K562 (cell line): ENCODE data around the gene UBXN2A. TPM values are rescaled to one million over a fixed set of nuclear protein-coding genes. Genes with fewer than 3 reads are reported as not detected.

Experiments used
- ASH1L ChIP-seq: fragments of 450-650 bp; IDR thresholded peaks from 2 replicates; pipeline ENCODE4 v1.6.1; 2018; ENCODE audit warnings: borderline replicate concordance, mild to moderate bottlenecking, low read depth; ENCODE audit not compliant: partially characterized antibody
- BMI1 ChIP-seq: fragments of 150-350 bp; IDR thresholded peaks from 2 replicates; pipeline ENCODE4 v1.6.1; 2014; ENCODE audit warnings: low read length
- ETV5 ChIP-seq: sonication (generic); formaldehyde crosslinking; IDR thresholded peaks from 2 replicates; pipeline ENCODE4 v1.4.0; 2020; ENCODE audit warnings: low read depth, mild to moderate bottlenecking, missing genetic modification reagents
- FOXJ2 ChIP-seq: fragments of 200-800 bp; sonication (Bioruptor generic); IDR thresholded peaks from 2 replicates; pipeline ENCODE4 v1.6.1; 2016; ENCODE audit warnings: missing genetic modification characterization, missing compliant biosample characterization
- FOXK1 ChIP-seq: sonication (generic); formaldehyde crosslinking; IDR thresholded peaks from 2 replicates; pipeline ENCODE4 v1.8.0; 2022; ENCODE audit warnings: missing genetic modification reagents, mild to moderate bottlenecking, borderline replicate concordance
- GABPB1 ChIP-seq: sonication (generic); formaldehyde crosslinking; IDR thresholded peaks from 2 replicates; pipeline ENCODE4 v1.8.0; 2022; ENCODE audit warnings: mild to moderate bottlenecking, missing genetic modification reagents
- GATAD2B ChIP-seq: fragments of 450-650 bp; IDR thresholded peaks from 2 replicates; pipeline ENCODE4 v1.6.1; 2017; ENCODE audit warnings: mild to moderate bottlenecking, borderline replicate concordance
- HLTF ChIP-seq: fragments of 450-650 bp; IDR thresholded peaks from 2 replicates; pipeline ENCODE4 v1.6.1; 2016
- JUNB ChIP-seq: fragments of 450-650 bp; formaldehyde crosslinking; conservative IDR thresholded peaks from 2 replicates; pipeline ENCODE4 v1.4.0; 2020; ENCODE audit warnings: mild to moderate bottlenecking
- KAT8 ChIP-seq: fragments of 450-650 bp; IDR thresholded peaks from 2 replicates; pipeline ENCODE4 v1.6.1; 2016; ENCODE audit warnings: low read depth, mild to moderate bottlenecking
- MCM3 ChIP-seq: fragments of 450-650 bp; IDR thresholded peaks from 2 replicates; pipeline ENCODE4 v1.6.1; 2016
- MTA2 ChIP-seq: fragments of 450-650 bp; IDR thresholded peaks from 2 replicates; pipeline ENCODE4 v1.6.1; 2016; ENCODE audit warnings: low read depth
- NFYB ChIP-seq: IDR thresholded peaks from 2 replicates; pipeline ENCODE4 v1.6.1; 2011; ENCODE audit warnings: mild to moderate bottlenecking, moderate library complexity; ENCODE audit not compliant: insufficient read length; ENCODE audit errors: extremely low read depth
- PHB ChIP-seq: fragments of 250-450 bp; sonication (Bioruptor Pico); IDR thresholded peaks from 2 replicates; pipeline ENCODE4 v1.5.0; 2021
- PHTF2 ChIP-seq: fragments of 250-450 bp; sonication (Bioruptor Pico); IDR thresholded peaks from 2 replicates; pipeline ENCODE4 v1.5.0; 2021; ENCODE audit warnings: mild to moderate bottlenecking
- POLR2AphosphoS5 ChIP-seq: IDR thresholded peaks from 2 replicates; pipeline ENCODE4 v1.6.1; 2011; ENCODE audit warnings: mild to moderate bottlenecking, low read depth, low read length, moderate library complexity; ENCODE audit not compliant: control insufficient read depth, insufficient read depth
- POLR3A ChIP-seq: IDR thresholded peaks from 2 replicates; pipeline ENCODE4 v1.6.1; 2011; ENCODE audit warnings: borderline replicate concordance, mild to moderate bottlenecking, moderate library complexity; ENCODE audit not compliant: insufficient read length, insufficient read depth; ENCODE audit errors: extremely low read depth
- RBBP5 ChIP-seq: fragments of 200-600 bp; sonication (generic); IDR thresholded peaks from 2 replicates; pipeline ENCODE4 v1.6.1; 2012; ENCODE audit warnings: borderline replicate concordance, mild to moderate bottlenecking, low read length, control low read depth, inconsistent platforms; ENCODE audit not compliant: insufficient read depth, poor library complexity, severe bottlenecking
- RBM14 ChIP-seq: fragments of 200-400 bp; formaldehyde crosslinking; IDR thresholded peaks from 2 replicates; pipeline ENCODE4 v1.6.1; 2018; ENCODE audit warnings: low read depth, mild to moderate bottlenecking, low read length, moderate library complexity, borderline replicate concordance; ENCODE audit not compliant: insufficient read depth
- RBM25 ChIP-seq: fragments of 200-400 bp; formaldehyde crosslinking; IDR thresholded peaks from 2 replicates; pipeline ENCODE4 v1.6.1; 2018; ENCODE audit warnings: low read length, low read depth, moderate library complexity; ENCODE audit not compliant: severe bottlenecking
- RBM34 ChIP-seq: fragments of 200-400 bp; formaldehyde crosslinking; IDR thresholded peaks from 2 replicates; pipeline ENCODE4 v1.6.1; 2018; ENCODE audit warnings: low read length, borderline replicate concordance; ENCODE audit not compliant: insufficient read depth
- TRIM28 ChIP-seq: fragments of 450-650 bp; IDR thresholded peaks from 2 replicates; pipeline ENCODE4 v1.6.1; 2017
- ZNF134 ChIP-seq: fragments of 250-450 bp; sonication (Bioruptor Pico); conservative IDR thresholded peaks from 2 replicates; pipeline ENCODE4 v1.4.0; 2020
- ZNF23 ChIP-seq: fragments of 250-450 bp; sonication (Bioruptor Pico); IDR thresholded peaks from 2 replicates; pipeline ENCODE4 v1.4.0; 2020; ENCODE audit warnings: mild to moderate bottlenecking
- ZNF699 ChIP-seq: fragments of 250-450 bp; sonication (Bioruptor Pico); IDR thresholded peaks from 2 replicates; pipeline ENCODE4 v1.8.0; 2021; ENCODE audit warnings: mild to moderate bottlenecking, moderate library complexity; ENCODE audit not compliant: insufficient replicate concordance
- polyA plus RNA-seq, 8 experiments: library from polyadenylated mRNA; depleted of rRNA in 4 of 8; stranded (reverse) in 5 of 8; unstranded in 3 of 8; fragments of >200 nt; fragmentation: Nextera tagmentation in 2 of 8; fragmentation: Illumina TruSeq in 1 of 8; extraction: Ambion mirVana in 2 of 8; extraction: Trizol in 1 of 8; gene quantifications; 2 replicates each; pipeline versions ENCODE4 v1.2.1 to v1.2.3, GENCODE V29; 2011 to 2014; ENCODE audit warnings: inconsistent platforms in 1 of 8, missing spikeins in 1 of 8
- total RNA-seq, 7 experiments: library from RNA; depleted of rRNA in 6 of 7; stranded (reverse); fragments of >200 nt in 6 of 7; fragmentation: Illumina TruSeq in 2 of 7; extraction: Trizol in 2 of 7; gene quantifications; 2 replicates each; pipeline versions ENCODE4 v1.2.1 to v1.2.3, GENCODE V29; 2011 to 2021; ENCODE audit warnings: low replicate concordance in 1 of 7
- TF ChIP-seq, protein P1 (sequence below): sonication (generic); formaldehyde crosslinking; IDR thresholded peaks from 2 replicates; pipeline ENCODE4 v1.8.1; 2023; ENCODE audit warnings: mild to moderate bottlenecking, missing genetic modification reagents
- TF ChIP-seq, protein P2 (sequence below): fragments of 250-450 bp; sonication (Bioruptor Pico); IDR thresholded peaks from 2 replicates; pipeline ENCODE4 v1.9.0; 2021; ENCODE audit warnings: mild to moderate bottlenecking
- TF ChIP-seq, protein P3 (sequence below): sonication (generic); IDR thresholded peaks from 2 replicates; pipeline ENCODE4 v1.6.1; 2016

UBXN2A gene
- total and polyA plus RNA-seq, 9 of the 15 experiments (the other 6 are each of a cell fraction or from before 2014, with no cell fraction given) = 3.4 to 25.6 (median 16.0) TPM

DNA sequence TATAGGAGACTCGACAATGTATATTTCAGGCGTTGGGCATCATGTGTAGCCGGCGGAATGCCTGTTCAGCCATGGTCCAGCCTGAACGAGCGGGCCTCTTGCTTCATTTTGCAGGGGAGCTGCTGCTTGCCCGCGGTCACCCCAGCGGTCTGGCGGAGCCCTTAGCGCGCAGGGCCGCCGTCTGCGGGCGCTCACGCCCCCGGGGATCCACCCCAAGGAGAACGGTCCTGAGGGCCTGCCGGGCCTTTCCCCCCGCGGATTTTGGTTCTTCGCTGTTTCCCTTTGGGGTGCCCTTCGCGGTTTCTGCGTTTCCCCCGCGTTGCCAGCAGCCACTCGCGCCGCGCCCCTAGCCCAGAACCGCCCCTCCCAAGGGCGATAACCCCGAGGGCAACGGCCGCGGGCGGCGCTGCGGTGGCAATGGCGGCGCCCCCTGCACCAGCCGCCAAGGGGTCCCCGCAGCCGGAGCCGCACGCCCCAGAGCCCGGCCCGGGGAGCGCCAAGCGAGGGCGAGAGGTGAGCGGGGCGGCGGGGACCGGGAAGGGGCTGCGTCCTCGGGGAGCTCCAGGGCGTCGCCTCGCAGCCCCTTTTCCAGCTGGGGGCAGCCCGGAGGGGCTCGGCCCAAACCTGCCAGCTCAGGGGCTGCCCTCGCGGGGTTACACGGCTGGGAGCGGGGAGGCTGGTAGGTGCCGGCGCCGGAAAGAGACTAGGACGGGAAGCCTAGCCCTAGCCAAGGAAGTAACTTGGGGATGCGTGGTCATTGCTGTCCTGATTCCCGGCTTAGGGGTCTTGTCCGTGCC lies 69.6 kb downstream of the UBXN2A start, which contains the start of gene MFSD2B (continued):
- TF ChIP-seq ETV5 (CRISPR knock-in tag) = no peak
- TF ChIP-seq RBM34 = no peak
- TF ChIP-seq RBBP5 = peak; percentile 65
- TF ChIP-seq PHTF2 = no peak
- TF ChIP-seq KAT8 = no peak
- peak; percentile 56; the same call in 1 of the 2 replicates for TF ChIP-seq RBM14
- no peak for TF ChIP-seq ZNF699 (CRISPR knock-in tag)
- TF ChIP-seq BMI1 = no peak
- no peak for TF ChIP-seq GABPB1 (CRISPR knock-in tag)
- no peak for TF ChIP-seq MCM3
- TF ChIP-seq, protein P1, sequence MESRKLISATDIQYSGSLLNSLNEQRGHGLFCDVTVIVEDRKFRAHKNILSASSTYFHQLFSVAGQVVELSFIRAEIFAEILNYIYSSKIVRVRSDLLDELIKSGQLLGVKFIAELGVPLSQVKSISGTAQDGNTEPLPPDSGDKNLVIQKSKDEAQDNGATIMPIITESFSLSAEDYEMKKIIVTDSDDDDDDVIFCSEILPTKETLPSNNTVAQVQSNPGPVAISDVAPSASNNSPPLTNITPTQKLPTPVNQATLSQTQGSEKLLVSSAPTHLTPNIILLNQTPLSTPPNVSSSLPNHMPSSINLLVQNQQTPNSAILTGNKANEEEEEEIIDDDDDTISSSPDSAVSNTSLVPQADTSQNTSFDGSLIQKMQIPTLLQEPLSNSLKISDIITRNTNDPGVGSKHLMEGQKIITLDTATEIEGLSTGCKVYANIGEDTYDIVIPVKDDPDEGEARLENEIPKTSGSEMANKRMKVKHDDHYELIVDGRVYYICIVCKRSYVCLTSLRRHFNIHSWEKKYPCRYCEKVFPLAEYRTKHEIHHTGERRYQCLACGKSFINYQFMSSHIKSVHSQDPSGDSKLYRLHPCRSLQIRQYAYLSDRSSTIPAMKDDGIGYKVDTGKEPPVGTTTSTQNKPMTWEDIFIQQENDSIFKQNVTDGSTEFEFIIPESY (CRISPR knock-in tag) = no peak
- no peak for TF ChIP-seq NFYB
- no peak for TF ChIP-seq TRIM28
- 0 out of 2 replicates have a peak, but pooled peaks have one; percentile 13 for TF ChIP-seq PHB (CRISPR knock-in tag)
- TF ChIP-seq ASH1L = no peak
- no peak for TF ChIP-seq MTA2
- no peak for TF ChIP-seq ZNF134 (CRISPR knock-in tag)
- no peak for TF ChIP-seq FOXJ2 (tag)
- TF ChIP-seq, protein P2, sequence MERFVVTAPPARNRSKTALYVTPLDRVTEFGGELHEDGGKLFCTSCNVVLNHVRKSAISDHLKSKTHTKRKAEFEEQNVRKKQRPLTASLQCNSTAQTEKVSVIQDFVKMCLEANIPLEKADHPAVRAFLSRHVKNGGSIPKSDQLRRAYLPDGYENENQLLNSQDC = no peak
- no peak for TF ChIP-seq RBM25
- no peak for TF ChIP-seq ZNF23 (CRISPR knock-in tag)
- no peak for TF ChIP-seq HLTF
- TF ChIP-seq POLR2AphosphoS5 = no peak
- TF ChIP-seq POLR3A = no peak
- TF ChIP-seq, protein P3, sequence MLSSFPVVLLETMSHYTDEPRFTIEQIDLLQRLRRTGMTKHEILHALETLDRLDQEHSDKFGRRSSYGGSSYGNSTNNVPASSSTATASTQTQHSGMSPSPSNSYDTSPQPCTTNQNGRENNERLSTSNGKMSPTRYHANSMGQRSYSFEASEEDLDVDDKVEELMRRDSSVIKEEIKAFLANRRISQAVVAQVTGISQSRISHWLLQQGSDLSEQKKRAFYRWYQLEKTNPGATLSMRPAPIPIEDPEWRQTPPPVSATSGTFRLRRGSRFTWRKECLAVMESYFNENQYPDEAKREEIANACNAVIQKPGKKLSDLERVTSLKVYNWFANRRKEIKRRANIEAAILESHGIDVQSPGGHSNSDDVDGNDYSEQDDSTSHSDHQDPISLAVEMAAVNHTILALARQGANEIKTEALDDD = no peak
- TF ChIP-seq FOXK1 (CRISPR knock-in tag) = 0 out of 2 replicates have a peak, but pooled peaks have one; percentile 31
- no peak for TF ChIP-seq JUNB (CRISPR knock-in tag)
- TF ChIP-seq GATAD2B = peak; percentile 87
